HL-60 (cell line): Measurements from ENCODE around the gene RIC3.

ENCODE experiments used
- DNase-seq, 2 experiments: peaks; one replicate each; pipeline ENCODE4 v3.0.0-alpha.2; 2010 to 2020; ENCODE audit warnings: low read depth in 1 of 2, low spot score in 1 of 2
- H3K27ac ChIP-seq: fragments of 250-450 bp; sonication (Bioruptor Pico); replicated peaks from 2 replicates; pipeline ENCODE4 v1.5.1; 2020; ENCODE audit warnings: mild to moderate bottlenecking, moderate library complexity
- H3K27me3 ChIP-seq: fragments of 250-450 bp; sonication (Bioruptor Pico); 2 replicates; pipeline ENCODE4 v1.5.1; 2021; ENCODE audit warnings: mild to moderate bottlenecking, moderate library complexity; ENCODE audit not compliant: insufficient read depth, poor library complexity, severe bottlenecking
- H3K4me3 ChIP-seq: replicated peaks from 2 replicates; pipeline ENCODE4 v1.5.1; 2011; ENCODE audit warnings: mild to moderate bottlenecking, control low read depth, low read length; ENCODE audit not compliant: insufficient read depth
- GABPA ChIP-seq: IDR thresholded peaks from 2 replicates; pipeline ENCODE4 v1.6.1; 2012; ENCODE audit warnings: low read depth
- POLR2AphosphoS5 ChIP-seq: IDR thresholded peaks from 2 replicates; pipeline ENCODE4 v1.6.1; 2012; ENCODE audit warnings: low read depth
- SPI1 ChIP-seq: IDR thresholded peaks from 2 replicates; pipeline ENCODE4 v1.6.1; 2012; ENCODE audit warnings: low read depth, mild to moderate bottlenecking, borderline replicate concordance
- TF ChIP-seq, protein P1 (sequence below): IDR thresholded peaks from one replicate; pipeline ENCODE4 v1.5.1; 2011; ENCODE audit warnings: low read length, control low read depth, inconsistent platforms; ENCODE audit not compliant: insufficient read depth
- TF ChIP-seq, protein P2 (sequence below): IDR thresholded peaks from 2 replicates; pipeline ENCODE4 v1.6.1; 2012; ENCODE audit warnings: low read depth; ENCODE audit not compliant: insufficient replicate concordance

Gene RIC3

DNA sequence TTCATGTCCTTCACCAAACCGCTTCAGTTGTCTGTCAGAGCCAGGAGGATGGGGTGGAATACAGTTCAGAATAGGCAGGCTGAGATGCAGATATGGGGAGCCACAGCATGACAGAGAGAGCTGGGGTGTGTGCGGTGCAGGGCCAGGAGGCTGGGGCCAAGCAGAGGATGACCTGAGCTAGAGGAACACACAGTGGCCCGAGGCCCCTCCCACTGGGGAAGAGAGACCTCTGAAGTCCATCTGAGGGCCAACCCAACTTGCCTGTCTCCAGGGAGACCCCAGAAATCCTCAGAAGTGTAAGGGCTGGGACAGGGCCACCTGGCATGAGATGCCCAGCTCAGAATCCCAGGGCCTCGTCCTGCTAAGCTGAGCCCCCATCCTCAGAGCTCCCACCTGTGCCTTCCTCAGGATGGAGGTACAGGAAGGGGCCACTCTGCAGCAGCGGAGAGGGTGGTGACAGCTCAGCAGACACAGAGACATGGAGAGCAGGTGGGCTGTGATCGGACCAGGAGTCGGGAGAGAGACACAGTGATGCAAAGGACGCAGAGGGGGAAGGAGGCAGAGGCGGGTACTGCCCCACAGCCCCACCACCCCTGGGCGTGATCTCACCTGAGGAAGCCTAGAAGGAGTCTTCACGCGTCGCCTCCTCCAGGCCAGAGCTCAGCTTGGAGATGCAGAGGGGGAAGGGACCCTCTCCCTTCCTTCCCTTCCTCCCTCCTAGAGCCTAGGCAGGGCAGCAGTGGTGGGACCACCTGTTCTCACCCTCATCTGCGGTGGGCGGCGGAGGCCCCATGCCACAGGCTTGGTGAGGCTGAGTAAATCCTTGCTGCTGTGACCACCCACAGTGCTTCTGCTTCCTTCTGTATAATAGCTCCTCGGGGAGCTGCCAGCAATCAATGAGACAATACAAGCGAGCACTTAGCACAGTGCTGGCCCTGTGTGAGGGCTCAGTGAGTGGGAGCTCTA, 96.9 kb downstream of the RIC3 start:
- Histone ChIP-seq H3K27ac (no peak overlapping the region), H3K27me3 (peaks cover 3% of the 10 kb centered on the region), H3K4me3 (no peak overlapping the region)
- TF ChIP-seq GABPA (no peak), POLR2AphosphoS5 (no peak), SPI1 (no peak)
- TF ChIP-seq, protein P1, sequence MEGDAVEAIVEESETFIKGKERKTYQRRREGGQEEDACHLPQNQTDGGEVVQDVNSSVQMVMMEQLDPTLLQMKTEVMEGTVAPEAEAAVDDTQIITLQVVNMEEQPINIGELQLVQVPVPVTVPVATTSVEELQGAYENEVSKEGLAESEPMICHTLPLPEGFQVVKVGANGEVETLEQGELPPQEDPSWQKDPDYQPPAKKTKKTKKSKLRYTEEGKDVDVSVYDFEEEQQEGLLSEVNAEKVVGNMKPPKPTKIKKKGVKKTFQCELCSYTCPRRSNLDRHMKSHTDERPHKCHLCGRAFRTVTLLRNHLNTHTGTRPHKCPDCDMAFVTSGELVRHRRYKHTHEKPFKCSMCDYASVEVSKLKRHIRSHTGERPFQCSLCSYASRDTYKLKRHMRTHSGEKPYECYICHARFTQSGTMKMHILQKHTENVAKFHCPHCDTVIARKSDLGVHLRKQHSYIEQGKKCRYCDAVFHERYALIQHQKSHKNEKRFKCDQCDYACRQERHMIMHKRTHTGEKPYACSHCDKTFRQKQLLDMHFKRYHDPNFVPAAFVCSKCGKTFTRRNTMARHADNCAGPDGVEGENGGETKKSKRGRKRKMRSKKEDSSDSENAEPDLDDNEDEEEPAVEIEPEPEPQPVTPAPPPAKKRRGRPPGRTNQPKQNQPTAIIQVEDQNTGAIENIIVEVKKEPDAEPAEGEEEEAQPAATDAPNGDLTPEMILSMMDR, result no peak
- TF ChIP-seq, protein P2, sequence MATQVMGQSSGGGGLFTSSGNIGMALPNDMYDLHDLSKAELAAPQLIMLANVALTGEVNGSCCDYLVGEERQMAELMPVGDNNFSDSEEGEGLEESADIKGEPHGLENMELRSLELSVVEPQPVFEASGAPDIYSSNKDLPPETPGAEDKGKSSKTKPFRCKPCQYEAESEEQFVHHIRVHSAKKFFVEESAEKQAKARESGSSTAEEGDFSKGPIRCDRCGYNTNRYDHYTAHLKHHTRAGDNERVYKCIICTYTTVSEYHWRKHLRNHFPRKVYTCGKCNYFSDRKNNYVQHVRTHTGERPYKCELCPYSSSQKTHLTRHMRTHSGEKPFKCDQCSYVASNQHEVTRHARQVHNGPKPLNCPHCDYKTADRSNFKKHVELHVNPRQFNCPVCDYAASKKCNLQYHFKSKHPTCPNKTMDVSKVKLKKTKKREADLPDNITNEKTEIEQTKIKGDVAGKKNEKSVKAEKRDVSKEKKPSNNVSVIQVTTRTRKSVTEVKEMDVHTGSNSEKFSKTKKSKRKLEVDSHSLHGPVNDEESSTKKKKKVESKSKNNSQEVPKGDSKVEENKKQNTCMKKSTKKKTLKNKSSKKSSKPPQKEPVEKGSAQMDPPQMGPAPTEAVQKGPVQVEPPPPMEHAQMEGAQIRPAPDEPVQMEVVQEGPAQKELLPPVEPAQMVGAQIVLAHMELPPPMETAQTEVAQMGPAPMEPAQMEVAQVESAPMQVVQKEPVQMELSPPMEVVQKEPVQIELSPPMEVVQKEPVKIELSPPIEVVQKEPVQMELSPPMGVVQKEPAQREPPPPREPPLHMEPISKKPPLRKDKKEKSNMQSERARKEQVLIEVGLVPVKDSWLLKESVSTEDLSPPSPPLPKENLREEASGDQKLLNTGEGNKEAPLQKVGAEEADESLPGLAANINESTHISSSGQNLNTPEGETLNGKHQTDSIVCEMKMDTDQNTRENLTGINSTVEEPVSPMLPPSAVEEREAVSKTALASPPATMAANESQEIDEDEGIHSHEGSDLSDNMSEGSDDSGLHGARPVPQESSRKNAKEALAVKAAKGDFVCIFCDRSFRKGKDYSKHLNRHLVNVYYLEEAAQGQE, result no peak
- DNase-seq, result no peak

DNA sequence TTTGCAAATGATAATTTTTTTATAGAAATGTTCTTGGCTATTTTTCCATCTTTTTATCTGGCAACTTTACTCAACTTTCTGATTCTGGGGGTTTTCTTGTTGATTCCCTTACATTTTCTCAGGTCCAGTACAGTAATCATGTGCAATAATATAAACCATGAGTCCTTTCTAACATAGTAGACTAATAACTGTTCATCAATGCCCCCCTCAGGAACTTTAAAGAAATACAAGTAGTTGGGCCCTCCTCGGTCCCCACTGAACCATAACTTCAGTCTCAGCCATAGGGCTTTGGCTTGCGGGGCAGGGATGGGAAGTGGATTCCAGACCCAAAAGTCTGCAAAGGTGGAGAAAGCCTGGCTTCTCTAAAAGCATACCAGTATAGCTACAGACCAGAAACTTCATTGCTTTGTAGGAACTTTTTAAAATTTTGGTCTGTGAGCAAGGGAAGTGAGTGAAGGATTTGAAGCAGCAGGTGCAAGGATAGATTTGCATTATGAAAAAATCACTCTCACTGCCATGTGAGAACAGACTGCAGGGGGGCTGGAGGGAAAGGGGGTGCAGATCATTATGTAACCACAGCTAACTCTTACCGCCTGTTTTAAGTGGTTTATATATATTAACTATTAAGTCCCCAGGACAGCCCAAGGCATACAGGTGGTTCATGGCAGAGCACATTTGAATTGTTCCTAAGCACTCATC, 98.3 kb downstream of the RIC3 start:
- no peak overlapping the region for H3K27ac ChIP-seq
- H3K27me3 ChIP-seq, result peaks cover 4% of the 10 kb centered on the region
- TF ChIP-seq, protein P1, result no peak
- no peak for TF ChIP-seq POLR2AphosphoS5
- TF ChIP-seq, protein P2, result no peak
- no peak for TF ChIP-seq GABPA
- no peak for TF ChIP-seq SPI1
- no peak for DNase-seq
- H3K4me3 ChIP-seq, result no peak overlapping the region

DNA sequence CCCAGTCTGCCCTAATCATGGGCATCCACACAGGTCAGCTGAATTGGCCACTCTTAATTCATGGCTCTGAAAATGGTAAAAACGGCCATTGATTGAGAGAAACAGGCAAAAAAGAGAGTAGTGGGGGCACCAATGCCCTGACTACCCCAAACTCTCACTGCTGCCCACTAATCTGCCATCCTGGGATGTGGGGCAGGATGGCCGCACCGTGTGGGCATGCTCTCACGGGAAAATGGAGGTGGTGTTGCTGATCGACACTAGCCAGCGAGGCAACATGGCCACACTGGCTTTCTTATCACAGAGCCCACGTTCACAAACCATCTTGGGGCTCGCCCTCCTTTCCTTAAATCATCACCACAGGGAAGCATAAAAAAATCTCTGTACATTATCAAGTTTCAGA, 99.1 kb downstream of the RIC3 start:
- Histone ChIP-seq H3K4me3 (no peak overlapping the region), H3K27ac (no peak overlapping the region), H3K27me3 (peaks cover 2% of the 10 kb centered on the region)
- TF ChIP-seq, protein P2, result no peak
- TF ChIP-seq, protein P1, result no peak
- TF ChIP-seq SPI1 (no peak), GABPA (no peak), POLR2AphosphoS5 (no peak)
- no peak for DNase-seq
